Body of pancreas (tissue), 4 donors: ENCODE measurements around the gene FLCN. TPM values are rescaled to one million over a fixed set of nuclear protein-coding genes. Genes with fewer than 3 reads are reported as not detected.

ENCODE experiments used
- ATAC-seq: fragments of 150-250 bp; one replicate; pipeline ENCODE4 v1.9.1; 2016
- DNase-seq, 4 donors: peaks; one replicate each; pipeline ENCODE4 v3.0.0-alpha.2; 2019
- H3K27ac ChIP-seq, 4 donors: fragments of 200-600 bp; sonication (generic); 1 replicate in 3 of 4; 2 replicates in 1 of 4; pipeline versions ENCODE4 v1.5.1 to v1.6.1; 2016 to 2019; ENCODE audit warnings: mild to moderate bottlenecking in 1 of 4, mixed read lengths in 1 of 4, moderate library complexity in 1 of 4
- H3K27me3 ChIP-seq, 2 donors: fragments of 200-600 bp; sonication (generic); one replicate each; pipeline ENCODE4 v1.6.0; 2016; ENCODE audit warnings: mild to moderate bottlenecking in 1 of 2
- H3K36me3 ChIP-seq, 2 donors: fragments of 200-600 bp; sonication (generic); replicated peaks in 1 of 2; 2 replicates each; pipeline ENCODE4 v1.5.1; 2016; ENCODE audit warnings: low read depth in 2 of 2; ENCODE audit not compliant: insufficient read depth in 1 of 2
- H3K4me1 ChIP-seq: fragments of 200-600 bp; sonication (generic); one replicate; pipeline ENCODE4 v1.6.0; 2016
- H3K4me3 ChIP-seq, 2 donors: fragments of 200-600 bp; sonication (generic); 1 replicate in 1 of 2; 2 replicates in 1 of 2; pipeline ENCODE4 v1.5.1; 2016 to 2019
- H3K9me3 ChIP-seq, 3 donors: fragments of 200-600 bp; sonication (generic); 1 replicate in 2 of 3; 2 replicates in 1 of 3; pipeline ENCODE4 v1.5.1; 2016
- POLR2A ChIP-seq, 3 donors: fragments of 450-650 bp; IDR thresholded peaks; one replicate each; pipeline ENCODE4 v1.6.1; 2016; ENCODE audit warnings: antibody characterized with exemption in 3 of 3, mild to moderate bottlenecking in 2 of 3
- WGBS, 2 donors: methylation state at CpG; one replicate each; pipeline ENCODE4 v1.1.5; 2017; 5-methylcytosine and 5-hydroxymethylcytosine counted together
- intact Hi-C: fragments of 100-400 bp; cut with DNase I; formaldehyde crosslinking; loops from one replicate; pipeline ENCODE4 v1.15.1; 2023
- total RNA-seq, 2 donors: library from RNA; depleted of rRNA; stranded (reverse); fragments of >200 nt; gene quantifications; one replicate each; pipeline ENCODE4 v1.1.0, GENCODE V29; 2016
- TF ChIP-seq, protein P1 (sequence below), 7 experiments: fragments of 450-650 bp in 4 of 7; fragments of 200-600 bp in 3 of 7; sonication (generic) in 3 of 7; IDR thresholded peaks; one replicate each; pipeline ENCODE4 v1.5.1; 2016 to 2019; ENCODE audit warnings: antibody characterized with exemption in 7 of 7

Gene FLCN
- total RNA-seq, 2 donors from 2014 or later: 35.8 to 64.3 TPM

DNA sequence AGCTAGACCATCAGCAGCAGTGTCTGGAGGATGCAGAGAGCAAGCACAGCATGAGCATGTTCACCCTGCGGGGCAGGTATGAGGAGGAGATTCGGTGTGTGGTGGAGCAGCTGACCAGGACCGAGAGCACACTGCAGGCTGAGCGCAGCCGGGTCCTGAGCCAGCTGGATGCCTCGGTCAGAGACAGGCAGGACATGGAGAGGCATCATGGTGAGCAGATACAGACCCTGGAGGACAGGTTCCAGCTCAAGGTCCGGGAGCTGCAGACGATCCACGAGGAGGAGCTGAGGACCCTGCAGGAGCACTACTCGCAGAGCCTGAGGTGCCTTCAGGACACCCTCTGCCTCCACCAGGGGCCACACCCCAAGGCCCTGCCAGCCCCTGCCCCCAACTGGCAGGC is 69.6 kb downstream of the FLCN start:
- H3K9me3 ChIP-seq: no peaks in the 10 kb centered on the region
- TF ChIP-seq, protein P1, sequence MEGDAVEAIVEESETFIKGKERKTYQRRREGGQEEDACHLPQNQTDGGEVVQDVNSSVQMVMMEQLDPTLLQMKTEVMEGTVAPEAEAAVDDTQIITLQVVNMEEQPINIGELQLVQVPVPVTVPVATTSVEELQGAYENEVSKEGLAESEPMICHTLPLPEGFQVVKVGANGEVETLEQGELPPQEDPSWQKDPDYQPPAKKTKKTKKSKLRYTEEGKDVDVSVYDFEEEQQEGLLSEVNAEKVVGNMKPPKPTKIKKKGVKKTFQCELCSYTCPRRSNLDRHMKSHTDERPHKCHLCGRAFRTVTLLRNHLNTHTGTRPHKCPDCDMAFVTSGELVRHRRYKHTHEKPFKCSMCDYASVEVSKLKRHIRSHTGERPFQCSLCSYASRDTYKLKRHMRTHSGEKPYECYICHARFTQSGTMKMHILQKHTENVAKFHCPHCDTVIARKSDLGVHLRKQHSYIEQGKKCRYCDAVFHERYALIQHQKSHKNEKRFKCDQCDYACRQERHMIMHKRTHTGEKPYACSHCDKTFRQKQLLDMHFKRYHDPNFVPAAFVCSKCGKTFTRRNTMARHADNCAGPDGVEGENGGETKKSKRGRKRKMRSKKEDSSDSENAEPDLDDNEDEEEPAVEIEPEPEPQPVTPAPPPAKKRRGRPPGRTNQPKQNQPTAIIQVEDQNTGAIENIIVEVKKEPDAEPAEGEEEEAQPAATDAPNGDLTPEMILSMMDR (IDR thresholded peaks at IDR 0.05): no peak
- TF ChIP-seq POLR2A (IDR thresholded peaks at IDR 0.05): no peak
- H3K27me3 ChIP-seq: no peaks in the 10 kb centered on the region
- H3K27ac ChIP-seq: no peak overlapping the region
- ATAC-seq (no peak), DNase-seq (no peak)
- no peaks in the 10 kb centered on the region for H3K4me1 ChIP-seq
- 87 to 97% methylated on average over 6 to 10 of the region's 10 CpGs for WGBS, 2 donors
- peaks cover 13 to 36% of the 10 kb centered on the region in 2 donors for H3K36me3 ChIP-seq
- intact Hi-C loops: no loop called here
- no peak overlapping the region for H3K4me3 ChIP-seq

DNA sequence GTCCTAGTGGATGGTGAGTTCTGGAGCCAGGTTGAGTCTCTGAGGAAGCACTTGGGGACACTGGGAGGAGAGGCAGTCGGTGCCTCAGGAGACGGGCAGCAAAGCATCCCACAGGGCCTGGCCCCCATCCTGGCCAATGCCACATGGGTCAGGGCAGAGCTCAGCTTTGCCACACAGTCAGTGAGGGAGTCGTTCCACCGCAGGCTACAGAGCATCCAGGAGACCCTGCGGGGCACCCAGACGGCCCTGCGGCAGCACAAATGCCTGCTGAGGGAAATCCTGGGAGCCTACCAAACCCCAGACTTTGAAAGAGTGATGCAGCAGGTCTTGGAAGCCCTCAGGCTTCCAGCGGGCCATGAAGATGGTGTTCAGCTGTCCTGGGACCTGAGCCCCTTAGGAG is 70.5 kb downstream of the FLCN start:
- Histone ChIP-seq H3K27me3 (no peaks in the 10 kb centered on the region), H3K4me3 (no peak overlapping the region), H3K36me3 (peaks cover 13 to 40% of the 10 kb centered on the region in 2 donors), H3K27ac (no peak overlapping the region), H3K9me3 (no peaks in the 10 kb centered on the region), H3K4me1 (no peaks in the 10 kb centered on the region)
- ATAC-seq: no peak
- DNase-seq: no peak
- intact Hi-C loops: no loop called here
- WGBS, 2 donors: 80 to 81% methylated on average over 2 to 6 of the region's 8 CpGs
- TF ChIP-seq, protein P1 (IDR thresholded peaks at IDR 0.05): no peak
- no peak for TF ChIP-seq POLR2A (IDR thresholded peaks at IDR 0.05)

DNA sequence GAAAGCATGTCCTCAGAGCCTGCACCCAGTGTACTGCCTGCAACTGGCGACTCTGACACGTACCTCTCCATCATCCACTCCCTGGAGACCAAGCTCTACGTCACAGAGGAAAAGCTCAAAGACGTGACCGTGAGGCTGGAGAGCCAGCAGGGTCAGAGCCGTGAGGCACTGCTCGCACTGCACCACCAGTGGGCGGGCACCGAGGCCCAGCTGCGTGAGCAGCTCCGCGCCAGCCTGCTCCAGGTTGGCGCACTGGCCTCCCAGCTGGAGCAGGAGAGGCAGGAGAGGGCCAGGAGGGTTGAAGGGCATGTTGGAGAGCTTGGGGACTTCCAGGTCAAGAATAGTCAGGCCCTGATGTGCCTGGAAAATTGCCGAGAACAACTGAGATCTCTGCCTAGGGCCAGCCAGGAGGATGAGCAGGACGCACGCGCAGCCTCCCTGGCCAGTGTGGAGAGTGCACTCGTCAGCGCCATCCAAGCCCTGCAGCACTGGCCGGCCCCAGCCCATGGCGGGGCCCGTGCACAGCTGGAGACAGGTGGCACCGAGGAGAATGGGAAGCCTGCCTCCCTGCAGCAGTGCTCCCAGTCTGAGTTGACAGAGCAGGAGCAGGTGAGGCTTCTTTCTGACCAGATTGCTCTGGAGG is 71.2 kb downstream of the FLCN start:
- Histone ChIP-seq H3K36me3 (peaks cover 13 to 45% of the 10 kb centered on the region in 2 donors), H3K27me3 (no peaks in the 10 kb centered on the region), H3K27ac (no peak overlapping the region), H3K9me3 (no peaks in the 10 kb centered on the region), H3K4me1 (no peaks in the 10 kb centered on the region), H3K4me3 (no peak overlapping the region)
- WGBS, 2 donors: 89 to 95% methylated on average over 13 to 16 of the region's 23 CpGs
- intact Hi-C loops: no loop called here
- ATAC-seq (no peak), DNase-seq (no peak)
- no peak for TF ChIP-seq POLR2A (IDR thresholded peaks at IDR 0.05)
- TF ChIP-seq, protein P1 (IDR thresholded peaks at IDR 0.05): no peak

DNA sequence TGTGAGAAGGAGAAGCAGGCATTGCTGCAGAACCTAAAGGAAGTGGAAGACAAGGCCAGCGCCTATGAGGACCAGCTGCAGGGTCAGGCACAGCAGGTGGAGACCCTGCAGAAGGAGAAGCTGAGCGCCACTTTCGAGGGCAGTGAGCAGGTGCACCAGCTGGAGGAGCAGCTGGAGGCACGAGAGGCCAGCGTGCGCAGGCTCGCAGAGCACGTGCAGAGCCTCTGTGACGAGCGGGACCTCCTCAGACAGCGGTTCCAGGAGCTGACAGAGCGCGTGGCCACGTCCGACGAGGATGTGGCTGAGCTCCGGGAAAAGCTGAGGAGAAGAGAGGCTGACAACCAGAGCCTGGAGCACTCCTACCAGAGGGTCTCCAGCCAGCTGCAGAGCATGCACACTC is 72.3 kb downstream of the FLCN start:
- TF ChIP-seq POLR2A (IDR thresholded peaks at IDR 0.05): no peak
- TF ChIP-seq, protein P1 (IDR thresholded peaks at IDR 0.05): no peak
- Histone ChIP-seq H3K36me3 (peaks cover 13 to 52% of the 10 kb centered on the region in 2 donors), H3K27me3 (no peaks in the 10 kb centered on the region), H3K9me3 (no peaks in the 10 kb centered on the region), H3K4me1 (no peaks in the 10 kb centered on the region), H3K4me3 (no peak overlapping the region), H3K27ac (no peak overlapping the region)
- no peak for DNase-seq
- no peak for ATAC-seq
- intact Hi-C loops: no loop called here
- 90 to 91% methylated on average over 17 of the region's 17 CpGs for WGBS, 2 donors

DNA sequence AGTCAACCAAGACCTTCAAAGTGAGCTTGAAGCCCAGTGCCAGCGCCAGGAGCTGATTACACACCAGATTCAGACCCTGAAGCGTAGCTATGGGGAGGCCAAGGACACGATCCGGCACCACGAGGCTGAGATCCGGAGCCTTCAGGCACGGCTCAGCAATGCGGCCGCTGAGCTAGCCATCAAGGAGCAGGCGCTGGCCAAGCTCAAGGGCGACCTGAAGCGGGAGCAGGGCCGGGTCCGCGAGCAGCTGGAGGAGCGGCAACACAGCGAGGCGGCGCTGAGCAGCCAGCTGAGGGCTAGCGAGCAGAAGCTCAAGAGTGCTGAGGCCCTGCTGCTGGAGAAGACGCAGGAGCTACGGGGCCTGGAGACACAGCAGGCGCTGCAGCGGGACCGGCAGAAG is 72.8 kb downstream of the FLCN start:
- ATAC-seq (no peak), DNase-seq (no peak)
- H3K27ac ChIP-seq: no peak overlapping the region
- WGBS, 2 donors: 94 to 97% methylated on average over 12 to 25 of the region's 25 CpGs
- no peak overlapping the region for H3K4me3 ChIP-seq
- intact Hi-C loops: no loop called here
- no peaks in the 10 kb centered on the region for H3K9me3 ChIP-seq
- no peaks in the 10 kb centered on the region for H3K4me1 ChIP-seq
- H3K27me3 ChIP-seq: no peaks in the 10 kb centered on the region
- TF ChIP-seq, protein P1 (IDR thresholded peaks at IDR 0.05): no peak
- no peak for TF ChIP-seq POLR2A (IDR thresholded peaks at IDR 0.05)
- H3K36me3 ChIP-seq: peaks cover 13 to 54% of the 10 kb centered on the region in 2 donors
